NCI-H345 (cell line): ENCODE data around the gene NOL4L.
"Not testable (repeated sequence)": the region's sequence is repeated elsewhere in the genome, so short reads cannot be mapped to it uniquely, and the experiment has no call there.

Source experiments
- DNase-seq: peaks from one replicate; lab custom pipeline; 2025; lab: John Stamatoyannopoulos, UW

NOL4L gene

GRCh38 chr20:32470025-32470861, 114.9 kb downstream of the NOL4L start:
- no peak for DNase-seq

GRCh38 chr20:32468860-32469259, 116.3 kb downstream of the NOL4L start:
- DNase-seq = no peak

GRCh38 chr20:32468313-32468640, 116.9 kb downstream of the NOL4L start:
- DNase-seq = no peak

- DNase-seq = no peak
Measured at GRCh38 chr20:32467506-32468312, 117.4 kb downstream of the NOL4L start.

GRCh38 chr20:32466739-32467505, 118.2 kb downstream of the NOL4L start:
- no peak for DNase-seq

- DNase-seq = not testable (repeated sequence)
Measured at GRCh38 chr20:32465901-32466675, 119.0 kb downstream of the NOL4L start.

- DNase-seq = no peak
Measured at GRCh38 chr20:32465092-32465900, 119.8 kb downstream of the NOL4L start.

- no peak for DNase-seq
Measured at GRCh38 chr20:32464401-32465091, 120.6 kb downstream of the NOL4L start.

GRCh38 chr20:32463642-32464400, 121.3 kb downstream of the NOL4L start:
- DNase-seq = no peak

GRCh38 chr20:32462900-32463641, 122.1 kb downstream of the NOL4L start:
- DNase-seq = no peak

- no peak for DNase-seq
Measured at GRCh38 chr20:32461836-32462600, 123.1 kb downstream of the NOL4L start.

GRCh38 chr20:32460683-32461320, 124.3 kb downstream of the NOL4L start:
- no peak for DNase-seq

- DNase-seq = no peak
Measured at GRCh38 chr20:32460231-32460630, 124.9 kb downstream of the NOL4L start.

- no peak for DNase-seq
Measured at GRCh38 chr20:32458837-32459220, 126.3 kb downstream of the NOL4L start.

GRCh38 chr20:32458061-32458836, 126.9 kb downstream of the NOL4L start:
- DNase-seq = no peak

- no peak for DNase-seq
Measured at GRCh38 chr20:32457479-32457986, 127.6 kb downstream of the NOL4L start.
